HepG2 (cell line): ENCODE results near the gene ARFIP2. TPM values are rescaled to one million over a fixed set of nuclear protein-coding genes. Genes with fewer than 3 reads are reported as not detected.
A peak's percentile ranks its signal among the peaks of the same experiment; 100 is the strongest.

ENCODE experiments used
- CBX5 ChIP-seq: sonication (generic); formaldehyde crosslinking; IDR thresholded peaks from 2 replicates; pipeline ENCODE4 v1.4.0; 2020; ENCODE audit warnings: missing genetic modification reagents, borderline replicate concordance
- CHCHD3 ChIP-seq: sonication (generic); formaldehyde crosslinking; IDR thresholded peaks from 2 replicates; pipeline ENCODE4 v1.8.0; 2022; ENCODE audit warnings: mild to moderate bottlenecking, missing genetic modification reagents, moderate library complexity
- DZIP1 ChIP-seq: sonication (generic); formaldehyde crosslinking; IDR thresholded peaks from 2 replicates; pipeline ENCODE4 v1.5.0; 2020; ENCODE audit warnings: mild to moderate bottlenecking, missing genetic modification reagents
- E2F5 ChIP-seq: sonication (generic); formaldehyde crosslinking; conservative IDR thresholded peaks from 2 replicates; pipeline ENCODE4 v1.4.0; 2020; ENCODE audit warnings: missing genetic modification reagents
- HOXA9 ChIP-seq: sonication (generic); formaldehyde crosslinking; IDR thresholded peaks from 2 replicates; pipeline ENCODE4 v1.8.1; 2022; ENCODE audit warnings: missing genetic modification reagents, mild to moderate bottlenecking, moderate library complexity, borderline replicate concordance
- NR1H2 ChIP-seq: sonication (generic); formaldehyde crosslinking; IDR thresholded peaks from 2 replicates; pipeline ENCODE4 v1.8.1; 2022; ENCODE audit warnings: low read depth, missing genetic modification reagents, borderline replicate concordance
- TEAD2 ChIP-seq: sonication (generic); formaldehyde crosslinking; IDR thresholded peaks from 2 replicates; pipeline ENCODE4 v1.9.0; 2021; ENCODE audit warnings: missing genetic modification reagents
- ZBTB42 ChIP-seq: sonication (generic); formaldehyde crosslinking; IDR thresholded peaks from 2 replicates; pipeline ENCODE4 v1.5.0; 2020; ENCODE audit warnings: mild to moderate bottlenecking, missing genetic modification reagents
- ZFP90 ChIP-seq: sonication (generic); formaldehyde crosslinking; IDR thresholded peaks from 2 replicates; pipeline ENCODE4 v1.8.0; 2022; ENCODE audit warnings: missing genetic modification reagents, mild to moderate bottlenecking, inconsistent platforms, borderline replicate concordance
- ZNF430 ChIP-seq: sonication (generic); formaldehyde crosslinking; IDR thresholded peaks from 2 replicates; pipeline ENCODE4 v1.9.0; 2021; ENCODE audit warnings: mild to moderate bottlenecking, missing genetic modification reagents
- ZNF547 ChIP-seq: sonication (generic); formaldehyde crosslinking; IDR thresholded peaks from 2 replicates; pipeline ENCODE4 v1.5.1; 2020; ENCODE audit warnings: mild to moderate bottlenecking, missing genetic modification reagents
- ZNF670 ChIP-seq: sonication (generic); formaldehyde crosslinking; IDR thresholded peaks from 2 replicates; pipeline ENCODE4 v1.8.0; 2022; ENCODE audit warnings: mild to moderate bottlenecking, missing genetic modification reagents, borderline replicate concordance
- polyA plus RNA-seq, 8 experiments: library from polyadenylated mRNA; depleted of rRNA in 3 of 8; stranded (reverse) in 7 of 8; unstranded in 1 of 8; fragments of >200 nt; fragmentation: Illumina TruSeq in 4 of 8; extraction: Trizol in 4 of 8; gene quantifications; 2 replicates each; pipeline versions ENCODE4 v1.2.1 to v1.2.3, GENCODE V29; 2011 to 2016; ENCODE audit warnings: low read depth in 4 of 8, missing spikeins in 1 of 8, mixed read lengths in 1 of 8; ENCODE audit not compliant: insufficient read depth in 1 of 8
- total RNA-seq, 5 experiments: library from RNA; depleted of rRNA; stranded (reverse); fragments of >200 nt; fragmentation: Illumina TruSeq; extraction: Trizol; gene quantifications; 2 replicates each; pipeline ENCODE4 v1.2.3, GENCODE V29; 2016; ENCODE audit warnings: low read depth in 1 of 5
- TF ChIP-seq, protein P1 (sequence below): sonication (generic); formaldehyde crosslinking; IDR thresholded peaks from 2 replicates; pipeline ENCODE4 v1.4.0; 2020; ENCODE audit warnings: missing genetic modification reagents
- TF ChIP-seq, protein P2 (sequence below): sonication (generic); formaldehyde crosslinking; IDR thresholded peaks from 2 replicates; pipeline ENCODE4 v1.4.0; 2020; ENCODE audit warnings: low read depth, mild to moderate bottlenecking, missing genetic modification reagents

The ARFIP2 gene
- total and polyA plus RNA-seq, 2 of the 13 experiments (the other 11 are each of a cell fraction or from before 2014, with no cell fraction given) = 56.6 to 60.2 TPM

GRCh38 chr11:6481924-6482275 is 769 bp upstream of the ARFIP2 start (continued):
- TF ChIP-seq, protein P1, sequence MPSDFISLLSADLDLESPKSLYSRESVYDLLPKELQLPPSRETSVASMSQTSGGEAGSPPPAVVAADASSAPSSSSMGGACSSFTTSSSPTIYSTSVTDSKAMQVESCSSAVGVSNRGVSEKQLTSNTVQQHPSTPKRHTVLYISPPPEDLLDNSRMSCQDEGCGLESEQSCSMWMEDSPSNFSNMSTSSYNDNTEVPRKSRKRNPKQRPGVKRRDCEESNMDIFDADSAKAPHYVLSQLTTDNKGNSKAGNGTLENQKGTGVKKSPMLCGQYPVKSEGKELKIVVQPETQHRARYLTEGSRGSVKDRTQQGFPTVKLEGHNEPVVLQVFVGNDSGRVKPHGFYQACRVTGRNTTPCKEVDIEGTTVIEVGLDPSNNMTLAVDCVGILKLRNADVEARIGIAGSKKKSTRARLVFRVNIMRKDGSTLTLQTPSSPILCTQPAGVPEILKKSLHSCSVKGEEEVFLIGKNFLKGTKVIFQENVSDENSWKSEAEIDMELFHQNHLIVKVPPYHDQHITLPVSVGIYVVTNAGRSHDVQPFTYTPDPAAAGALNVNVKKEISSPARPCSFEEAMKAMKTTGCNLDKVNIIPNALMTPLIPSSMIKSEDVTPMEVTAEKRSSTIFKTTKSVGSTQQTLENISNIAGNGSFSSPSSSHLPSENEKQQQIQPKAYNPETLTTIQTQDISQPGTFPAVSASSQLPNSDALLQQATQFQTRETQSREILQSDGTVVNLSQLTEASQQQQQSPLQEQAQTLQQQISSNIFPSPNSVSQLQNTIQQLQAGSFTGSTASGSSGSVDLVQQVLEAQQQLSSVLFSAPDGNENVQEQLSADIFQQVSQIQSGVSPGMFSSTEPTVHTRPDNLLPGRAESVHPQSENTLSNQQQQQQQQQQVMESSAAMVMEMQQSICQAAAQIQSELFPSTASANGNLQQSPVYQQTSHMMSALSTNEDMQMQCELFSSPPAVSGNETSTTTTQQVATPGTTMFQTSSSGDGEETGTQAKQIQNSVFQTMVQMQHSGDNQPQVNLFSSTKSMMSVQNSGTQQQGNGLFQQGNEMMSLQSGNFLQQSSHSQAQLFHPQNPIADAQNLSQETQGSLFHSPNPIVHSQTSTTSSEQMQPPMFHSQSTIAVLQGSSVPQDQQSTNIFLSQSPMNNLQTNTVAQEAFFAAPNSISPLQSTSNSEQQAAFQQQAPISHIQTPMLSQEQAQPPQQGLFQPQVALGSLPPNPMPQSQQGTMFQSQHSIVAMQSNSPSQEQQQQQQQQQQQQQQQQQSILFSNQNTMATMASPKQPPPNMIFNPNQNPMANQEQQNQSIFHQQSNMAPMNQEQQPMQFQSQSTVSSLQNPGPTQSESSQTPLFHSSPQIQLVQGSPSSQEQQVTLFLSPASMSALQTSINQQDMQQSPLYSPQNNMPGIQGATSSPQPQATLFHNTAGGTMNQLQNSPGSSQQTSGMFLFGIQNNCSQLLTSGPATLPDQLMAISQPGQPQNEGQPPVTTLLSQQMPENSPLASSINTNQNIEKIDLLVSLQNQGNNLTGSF = no peak
- TF ChIP-seq, protein P2, sequence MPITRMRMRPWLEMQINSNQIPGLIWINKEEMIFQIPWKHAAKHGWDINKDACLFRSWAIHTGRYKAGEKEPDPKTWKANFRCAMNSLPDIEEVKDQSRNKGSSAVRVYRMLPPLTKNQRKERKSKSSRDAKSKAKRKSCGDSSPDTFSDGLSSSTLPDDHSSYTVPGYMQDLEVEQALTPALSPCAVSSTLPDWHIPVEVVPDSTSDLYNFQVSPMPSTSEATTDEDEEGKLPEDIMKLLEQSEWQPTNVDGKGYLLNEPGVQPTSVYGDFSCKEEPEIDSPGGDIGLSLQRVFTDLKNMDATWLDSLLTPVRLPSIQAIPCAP = no peak
- TF ChIP-seq ZNF670 (CRISPR knock-in tag) (no peak), E2F5 (no peak), CBX5 (CRISPR knock-in tag) (0 out of 2 replicates have a peak, but pooled peaks have one; percentile 4), CHCHD3 (CRISPR knock-in tag) (0 out of 2 replicates have a peak, but pooled peaks have one; percentile 11), NR1H2 (0 out of 2 replicates have a peak, but pooled peaks have one; percentile 3), ZBTB42 (CRISPR knock-in tag) (no peak), ZFP90 (CRISPR knock-in tag) (peak; percentile 25; the same call in 1 of the 2 replicates), ZNF430 (0 out of 2 replicates have a peak, but pooled peaks have one; percentile 11), DZIP1 (no peak), ZNF547 (CRISPR knock-in tag) (0 out of 2 replicates have a peak, but pooled peaks have one; percentile 6), HOXA9 (CRISPR knock-in tag) (0 out of 2 replicates have a peak, but pooled peaks have one; percentile 6), TEAD2 (CRISPR knock-in tag) (no peak)
- TF ChIP-seq, all 625 proteins: peak for 14
